HG03097 (cell line): Measurements from ENCODE around the gene NEUROD4.
A peak's percentile ranks its signal among the peaks of the same experiment; 100 is the strongest.
"Not testable (repeated sequence)": the region's sequence is repeated elsewhere in the genome, so short reads cannot be mapped to it uniquely, and the experiment has no call there.

Experiments used
- ATAC-seq: cut with Tn5 transposase; IDR thresholded peaks from one replicate; pipeline ENCODE4 v1.9.1; 2021; ENCODE audit not compliant: unreplicated experiment, low FRiP score

NEUROD4 gene

GRCh38 chr12:55019784-55020183 lies at the start of gene NEUROD4:
TSS of gene NEUROD4 (plus strand) at chr12:55019974. CDS start at chr12:55026440, 6,466 bp downstream.
- no peak for ATAC-seq

GRCh38 chr12:54970741-54971140 lies 49.0 kb upstream of the NEUROD4 start:
- no peak for ATAC-seq

GRCh38 chr12:54973556-54973955 lies 46.2 kb upstream of the NEUROD4 start:
- ATAC-seq: no peak

- no peak for ATAC-seq
These were observed 45.5 kb upstream of the NEUROD4 start for GRCh38 chr12:54974279-54974678.

GRCh38 chr12:54975272-54975671 lies 44.5 kb upstream of the NEUROD4 start:
- no peak for ATAC-seq

- no peak for ATAC-seq
These were observed 43.9 kb upstream of the NEUROD4 start for GRCh38 chr12:54975875-54976274.

GRCh38 chr12:54977155-54977554 lies 42.6 kb upstream of the NEUROD4 start:
- no peak for ATAC-seq

GRCh38 chr12:54977857-54978256 lies 41.9 kb upstream of the NEUROD4 start:
- no peak for ATAC-seq

GRCh38 chr12:54980341-54980740 lies 39.4 kb upstream of the NEUROD4 start:
- no peak for ATAC-seq

- ATAC-seq: no peak
These were observed 38.0 kb upstream of the NEUROD4 start for GRCh38 chr12:54981796-54982195.

GRCh38 chr12:54983536-54984101 lies 36.2 kb upstream of the NEUROD4 start:
- ATAC-seq: no peak

- peak; percentile 92 for ATAC-seq
These were observed 35.0 kb upstream of the NEUROD4 start, which contains the start of gene TESPA1 for GRCh38 chr12:54984658-54985376. TSS of gene TESPA1 (minus strand) at chr12:54984762. CDS start at chr12:54974562, 10,200 bp downstream.

- ATAC-seq: not testable (repeated sequence)
These were observed 33.0 kb upstream of the NEUROD4 start for GRCh38 chr12:54986773-54987172.

GRCh38 chr12:54987611-54988231 lies 32.1 kb upstream of the NEUROD4 start:
- ATAC-seq: no peak

- ATAC-seq: no peak
These were observed 31.2 kb upstream of the NEUROD4 start for GRCh38 chr12:54988402-54989054.

GRCh38 chr12:54989829-54990228 lies 29.9 kb upstream of the NEUROD4 start:
- ATAC-seq: no peak

- peak; percentile 75 for ATAC-seq
These were observed 28.4 kb upstream of the NEUROD4 start for GRCh38 chr12:54991161-54991990.

GRCh38 chr12:54991991-54992375 lies 27.8 kb upstream of the NEUROD4 start:
- ATAC-seq: no peak

- peak; percentile 49 for ATAC-seq
These were observed 26.5 kb upstream of the NEUROD4 start for GRCh38 chr12:54993181-54993835.

GRCh38 chr12:54996205-54996604 lies 23.6 kb upstream of the NEUROD4 start:
- no peak for ATAC-seq
